Measurements from ENCODE around the gene ADPRHL1.

GRCh38 chr13:113387396-113387795 lies 65.9 kb downstream of the ADPRHL1 start:
- TF ChIP-seq CTCF (IDR thresholded peaks at IDR 0.05; ENCODE audit: low read depth, low read length, missing input control) = no peak
- no peak for TF ChIP-seq MAX (IDR thresholded peaks at IDR 0.05)
- TF ChIP-seq HNF4A (conservative IDR thresholded peaks at IDR 0.05) = no peak
- TF ChIP-seq GABPA (IDR thresholded peaks at IDR 0.05 in 1 of 2, conservative IDR thresholded peaks at IDR 0.05 in 1 of 2) = no peak
- no peak for TF ChIP-seq REST (IDR thresholded peaks at IDR 0.05)
- no peak for TF ChIP-seq JUND (IDR thresholded peaks at IDR 0.05)
- TF ChIP-seq ZBTB33 (IDR thresholded peaks at IDR 0.05) = no peak
- no peak for TF ChIP-seq TAF1 (conservative IDR thresholded peaks at IDR 0.05)
- no peak for TF ChIP-seq NR2F2 (IDR thresholded peaks at IDR 0.05)
- no peak for TF ChIP-seq FOXA1 (IDR thresholded peaks at IDR 0.05)
- TF ChIP-seq EGR1 (IDR thresholded peaks at IDR 0.05; ENCODE audit: low read depth in 2 of 2) = no peak
- no peak for TF ChIP-seq ATF3 (IDR thresholded peaks at IDR 0.05)
